Stimulated activated memory B cell treated with anti-CD40 and anti-IgM and Interleukin-4, amounts not matched to agents 10 μg/mL and 1 μg/mL and 100 μg/mL, for 72 hours (primary cell): ENCODE data around the gene GINS1.
A peak's percentile ranks its signal among the peaks of the same experiment; 100 is the strongest.

Experiments used
- ATAC-seq: fragments of 150-1000 bp; cut with Tn5 transposase; 2 replicates; pipeline ENCODE4 v1.10.0; 2021
- H3K27ac Mint-ChIP-seq: one replicate; pipeline ENCODE4 v1.8.0; 2022; ENCODE audit warnings: mild to moderate bottlenecking, mixed read lengths
- H3K27me3 Mint-ChIP-seq: one replicate; pipeline ENCODE4 v1.8.0; 2022; ENCODE audit warnings: mixed read lengths
- H3K36me3 Mint-ChIP-seq: one replicate; pipeline ENCODE4 v1.8.0; 2022; ENCODE audit warnings: mixed read lengths
- H3K4me1 Mint-ChIP-seq: one replicate; pipeline ENCODE4 v1.8.0; 2022; ENCODE audit warnings: mixed read lengths
- H3K4me3 Mint-ChIP-seq: one replicate; pipeline ENCODE4 v1.8.0; 2022; ENCODE audit warnings: mild to moderate bottlenecking, moderate library complexity, mixed read lengths
- H3K9me3 Mint-ChIP-seq: one replicate; pipeline ENCODE4 v1.8.0; 2022; ENCODE audit warnings: mixed read lengths

GINS1 gene

DNA sequence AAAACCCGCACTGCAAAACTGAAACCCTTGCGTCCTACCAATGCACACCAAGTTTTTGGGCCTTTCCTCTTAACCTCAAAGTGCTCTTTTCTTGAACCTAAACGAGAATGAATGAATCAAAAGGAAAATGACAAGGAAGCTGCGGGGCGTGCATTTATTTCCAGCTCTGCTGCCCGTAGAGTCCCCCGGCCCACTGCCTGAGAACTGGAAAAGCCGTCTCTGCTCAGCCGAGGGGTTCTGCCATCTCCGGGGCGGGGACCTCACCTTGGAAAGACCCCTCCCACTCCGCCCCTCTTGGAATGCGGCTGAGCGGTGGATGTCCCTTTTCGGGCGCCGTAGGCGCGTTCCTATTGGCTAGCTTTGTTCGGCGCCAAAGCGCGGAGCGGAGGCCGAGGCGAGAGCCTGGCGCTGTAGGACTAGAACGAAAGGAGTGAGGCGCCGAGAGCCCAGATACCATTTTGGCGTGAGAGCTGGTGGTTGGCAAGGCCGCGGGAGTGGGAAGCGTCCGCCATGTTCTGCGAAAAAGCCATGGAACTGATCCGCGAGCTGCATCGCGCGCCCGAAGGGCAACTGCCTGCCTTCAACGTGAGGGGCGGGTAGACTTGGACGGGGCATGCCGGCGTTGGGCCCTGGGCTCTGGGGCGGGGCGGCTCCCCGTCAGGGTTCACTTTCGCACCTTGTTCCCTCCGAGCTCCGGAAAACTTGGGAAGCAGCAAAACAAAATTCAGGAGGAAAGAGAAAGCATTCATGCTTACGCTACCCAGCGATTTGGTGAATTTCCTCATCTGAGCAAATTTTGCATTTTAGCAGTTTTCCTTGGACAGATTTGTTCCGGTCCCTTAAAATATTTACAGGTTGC lies at the start of gene GINS1:
Gene GINS1 (plus strand): TSS at position 363 of the 859 bp plus-strand sequence. CDS start 148 bp downstream, at position 511.
- H3K9me3 Mint-ChIP-seq, result peaks cover 11% of the 10 kb centered on the region
- peaks cover 17% of the 10 kb centered on the region for H3K4me1 Mint-ChIP-seq
- peaks cover 8% of the 10 kb centered on the region for H3K36me3 Mint-ChIP-seq
- ATAC-seq, result peak; percentile 93
- H3K4me3 Mint-ChIP-seq, result peak within 1 kb of the TSS; percentile 84
- peak within 1 kb of the TSS; percentile 78 for H3K27ac Mint-ChIP-seq
- no peaks in the 10 kb centered on the region for H3K27me3 Mint-ChIP-seq

DNA sequence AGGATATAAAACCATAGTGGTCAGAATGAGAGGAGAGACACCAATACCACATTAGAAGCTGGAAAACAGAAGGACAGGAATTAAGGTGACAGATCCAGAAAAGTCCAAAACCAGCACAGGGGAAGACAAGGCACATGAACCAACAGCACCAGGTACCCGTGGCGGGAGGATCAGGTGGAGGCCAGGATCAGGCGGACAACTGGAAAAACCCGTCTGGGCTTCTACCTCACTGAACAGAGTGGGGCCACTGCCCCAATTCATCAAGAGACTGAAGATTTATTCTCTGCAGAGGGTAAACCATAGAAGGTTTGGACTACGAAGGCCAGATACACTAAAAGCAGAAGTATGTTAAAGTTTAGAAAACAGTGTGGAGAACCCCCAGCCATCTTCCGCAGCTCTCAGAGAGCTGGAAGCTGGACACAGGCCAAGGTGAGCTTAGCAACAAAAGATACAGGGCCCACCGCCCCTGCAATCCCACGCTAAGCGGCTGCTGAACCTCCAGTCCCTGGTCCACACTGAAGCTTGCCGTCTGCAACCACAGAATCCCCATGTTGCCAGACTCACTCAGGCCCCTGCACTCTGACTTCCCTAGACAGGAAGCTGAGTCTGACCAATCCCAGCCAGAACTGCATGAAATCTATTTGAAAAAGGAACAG lies 46.7 kb upstream of the GINS1 start:
- Mint-ChIP-seq H3K27ac (peak overlapping the region; percentile 71), H3K9me3 (no peaks in the 10 kb centered on the region), H3K4me1 (peaks cover 46% of the 10 kb centered on the region), H3K27me3 (no peaks in the 10 kb centered on the region), H3K4me3 (no peak overlapping the region), H3K36me3 (peaks cover 8% of the 10 kb centered on the region)
- ATAC-seq, result peak; percentile 73

DNA sequence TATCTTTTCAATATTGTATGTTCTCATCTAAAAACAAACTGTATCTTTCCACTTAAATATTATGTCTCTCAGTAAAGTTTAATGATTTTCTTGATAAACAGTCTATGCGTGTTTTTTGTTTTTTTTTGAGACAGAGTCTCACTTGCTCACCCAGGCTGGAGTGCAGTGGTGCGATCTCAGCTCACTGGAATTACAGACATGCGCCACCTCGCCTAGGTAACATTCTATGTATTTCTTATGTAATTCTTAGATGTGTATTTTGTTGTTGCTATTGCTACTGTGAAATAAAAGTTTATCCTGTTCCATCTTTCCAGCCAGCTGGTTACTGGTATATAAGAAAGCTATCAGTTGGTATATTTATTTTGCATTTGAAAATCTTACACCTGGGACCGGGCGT lies 46.2 kb upstream of the GINS1 start:
- ATAC-seq, result no peak
- Mint-ChIP-seq H3K27me3 (no peaks in the 10 kb centered on the region), H3K9me3 (no peaks in the 10 kb centered on the region), H3K36me3 (peaks cover 8% of the 10 kb centered on the region), H3K4me1 (peaks cover 41% of the 10 kb centered on the region), H3K4me3 (no peak overlapping the region), H3K27ac (peak overlapping the region; percentile 71)

DNA sequence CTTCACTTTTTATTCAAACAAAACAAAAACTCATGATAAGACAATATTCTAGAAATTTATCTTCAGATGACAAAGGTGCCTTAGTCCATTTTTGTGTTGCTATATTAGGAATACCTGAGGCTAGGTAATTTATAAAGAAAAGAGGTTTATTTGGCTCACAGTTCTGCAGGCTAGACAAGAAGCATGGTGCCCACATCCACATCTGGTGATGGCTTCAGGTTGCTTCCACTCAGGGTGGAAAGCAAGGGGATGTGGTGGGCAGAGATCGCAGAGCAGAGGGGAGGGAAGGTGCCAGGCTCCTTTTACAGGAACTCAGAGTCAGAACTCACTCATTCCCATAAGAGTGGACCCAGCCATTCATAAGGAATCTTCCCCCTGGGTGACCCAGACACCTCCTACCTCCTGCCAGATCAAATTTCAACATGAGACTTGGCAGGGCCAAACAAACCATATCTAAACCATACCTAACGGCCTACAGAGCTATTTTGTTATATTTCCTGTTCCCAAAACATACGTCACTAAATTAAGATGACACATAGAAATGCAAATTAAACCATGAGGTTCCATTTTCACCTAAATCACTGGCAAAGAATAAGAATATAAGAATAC lies 43.2 kb upstream of the GINS1 start:
- Mint-ChIP-seq H3K27me3 (no peaks in the 10 kb centered on the region), H3K9me3 (no peaks in the 10 kb centered on the region), H3K27ac (no peak overlapping the region), H3K4me1 (peaks cover 19% of the 10 kb centered on the region), H3K36me3 (peaks cover 21% of the 10 kb centered on the region), H3K4me3 (no peak overlapping the region)
- no peak for ATAC-seq

- Mint-ChIP-seq H3K4me3 (no peak overlapping the region), H3K27ac (no peak overlapping the region)
These were observed 42.4 kb upstream of the GINS1 start for GRCh38 chr20:25364879-25365699.

DNA sequence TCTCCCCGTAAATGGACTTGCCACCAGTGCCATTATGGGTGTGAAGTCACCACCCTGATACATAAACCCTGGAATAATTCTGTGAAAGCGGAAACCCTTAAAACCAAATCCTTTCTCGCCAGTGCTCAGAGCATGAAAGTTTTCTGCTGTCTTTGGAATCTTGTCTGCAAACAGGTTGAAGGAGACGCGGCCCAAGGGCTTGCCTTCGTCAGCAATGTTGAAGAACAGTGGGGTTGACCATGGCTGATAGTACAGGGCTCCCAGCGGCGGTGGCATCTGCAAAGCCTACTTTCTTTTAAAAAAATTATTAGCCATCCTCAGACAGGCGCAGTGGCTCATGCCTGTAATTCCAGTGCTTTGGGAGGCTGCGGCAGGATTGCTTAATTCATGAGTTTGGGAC lies 38.9 kb upstream of the GINS1 start:
- no peak for ATAC-seq
- peaks cover 25% of the 10 kb centered on the region for H3K4me1 Mint-ChIP-seq

More at GRCh38 chr20:25364879-25365699, 42.4 kb upstream of the GINS1 start:
- peaks cover 20% of the 10 kb centered on the region for H3K4me1 Mint-ChIP-seq
- ATAC-seq, result no peak
- peaks cover 21% of the 10 kb centered on the region for H3K36me3 Mint-ChIP-seq
- H3K9me3 Mint-ChIP-seq, result no peaks in the 10 kb centered on the region
- H3K27me3 Mint-ChIP-seq, result no peaks in the 10 kb centered on the region

GRCh38 chr20:25368976-25369375 lies 38.5 kb upstream of the GINS1 start:
- H3K4me3 Mint-ChIP-seq, result no peak overlapping the region
- peaks cover 30% of the 10 kb centered on the region for H3K36me3 Mint-ChIP-seq
- H3K4me1 Mint-ChIP-seq, result peaks cover 25% of the 10 kb centered on the region
- H3K27ac Mint-ChIP-seq, result no peak overlapping the region
- no peaks in the 10 kb centered on the region for H3K27me3 Mint-ChIP-seq
- ATAC-seq, result no peak
- no peaks in the 10 kb centered on the region for H3K9me3 Mint-ChIP-seq

More for the DNA sequence above, 38.9 kb upstream of the GINS1 start:
- H3K36me3 Mint-ChIP-seq, result peaks cover 27% of the 10 kb centered on the region
- H3K4me3 Mint-ChIP-seq, result no peak overlapping the region
- no peak overlapping the region for H3K27ac Mint-ChIP-seq
- no peaks in the 10 kb centered on the region for H3K9me3 Mint-ChIP-seq
- no peaks in the 10 kb centered on the region for H3K27me3 Mint-ChIP-seq

GRCh38 chr20:25369529-25369928 lies 37.9 kb upstream of the GINS1 start:
- no peak for ATAC-seq
- no peaks in the 10 kb centered on the region for H3K27me3 Mint-ChIP-seq
- no peaks in the 10 kb centered on the region for H3K9me3 Mint-ChIP-seq
- peaks cover 30% of the 10 kb centered on the region for H3K36me3 Mint-ChIP-seq
- H3K27ac Mint-ChIP-seq, result no peak overlapping the region
- H3K4me1 Mint-ChIP-seq, result peaks cover 25% of the 10 kb centered on the region
- H3K4me3 Mint-ChIP-seq, result no peak overlapping the region

- Mint-ChIP-seq H3K4me1 (peaks cover 27% of the 10 kb centered on the region), H3K27me3 (no peaks in the 10 kb centered on the region), H3K27ac (no peak overlapping the region), H3K4me3 (no peak overlapping the region), H3K36me3 (peaks cover 33% of the 10 kb centered on the region), H3K9me3 (no peaks in the 10 kb centered on the region)
- no peak for ATAC-seq
These were observed 37.5 kb upstream of the GINS1 start for GRCh38 chr20:25369971-25370370.

DNA sequence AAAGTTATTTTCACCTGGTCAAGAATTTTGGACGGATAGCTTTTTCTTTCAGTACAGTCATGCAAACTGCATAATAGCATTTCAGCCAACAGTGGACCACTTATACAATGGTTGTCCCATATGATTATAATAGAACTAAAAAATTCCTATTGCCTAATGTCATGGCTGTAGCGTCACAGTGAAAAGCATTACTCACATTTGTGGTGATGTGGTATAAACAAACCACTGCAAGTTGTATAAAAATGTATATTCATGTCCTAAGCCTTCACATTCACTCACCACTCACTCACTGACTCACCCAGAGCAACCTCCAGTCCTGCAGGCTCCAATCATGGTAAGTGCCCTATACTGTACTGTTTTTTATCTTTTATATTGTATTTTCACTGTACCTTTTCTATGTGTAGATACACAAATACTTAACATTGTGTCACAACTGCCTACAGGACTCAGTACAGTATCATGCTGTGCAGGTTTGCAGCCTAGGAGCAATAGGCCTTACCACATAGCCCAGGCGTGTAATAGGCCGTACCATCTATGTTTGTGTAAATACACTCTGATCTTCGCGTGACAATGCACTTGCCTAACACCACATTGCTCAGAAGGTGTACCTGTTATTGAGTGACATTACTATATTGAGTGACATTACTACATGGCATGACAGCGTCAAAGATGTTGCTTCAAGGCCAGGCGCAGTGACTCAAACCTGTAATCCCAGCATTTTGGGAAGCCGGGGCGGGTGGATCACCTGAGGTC lies 34.7 kb upstream of the GINS1 start:
- Mint-ChIP-seq H3K9me3 (no peaks in the 10 kb centered on the region), H3K27ac (no peak overlapping the region), H3K4me3 (no peak overlapping the region), H3K27me3 (no peaks in the 10 kb centered on the region), H3K4me1 (peaks cover 36% of the 10 kb centered on the region), H3K36me3 (peaks cover 21% of the 10 kb centered on the region)
- ATAC-seq, result no peak

GRCh38 chr20:25374842-25375241 lies 32.6 kb upstream of the GINS1 start:
- no peaks in the 10 kb centered on the region for H3K27me3 Mint-ChIP-seq
- peaks cover 21% of the 10 kb centered on the region for H3K36me3 Mint-ChIP-seq
- no peaks in the 10 kb centered on the region for H3K9me3 Mint-ChIP-seq
- H3K27ac Mint-ChIP-seq, result peak overlapping the region; percentile 21
- H3K4me1 Mint-ChIP-seq, result peaks cover 53% of the 10 kb centered on the region
- no peak overlapping the region for H3K4me3 Mint-ChIP-seq
- no peak for ATAC-seq

DNA sequence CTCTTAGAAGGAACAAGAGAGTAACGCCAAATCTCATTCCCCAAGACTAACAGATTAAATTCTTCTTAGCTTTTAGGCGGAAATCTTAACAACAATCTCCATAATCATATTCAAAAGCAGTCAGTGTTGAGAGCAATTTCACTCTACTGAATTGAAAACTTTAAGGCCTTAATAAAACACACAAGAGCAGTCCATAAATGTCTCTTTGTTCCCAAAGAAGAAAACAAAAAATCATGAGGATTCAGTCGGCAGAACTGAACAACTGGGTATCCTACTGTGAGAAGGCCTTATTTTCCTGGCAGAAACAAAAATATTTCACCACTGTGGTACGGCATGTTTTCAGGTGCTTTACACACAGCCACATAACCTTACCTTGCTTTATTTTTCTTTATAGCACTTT lies 31.2 kb upstream of the GINS1 start:
- Mint-ChIP-seq H3K27me3 (no peaks in the 10 kb centered on the region), H3K4me3 (no peak overlapping the region), H3K9me3 (no peaks in the 10 kb centered on the region), H3K4me1 (peaks cover 54% of the 10 kb centered on the region), H3K36me3 (peaks cover 30% of the 10 kb centered on the region), H3K27ac (no peak overlapping the region)
- ATAC-seq, result no peak

- Mint-ChIP-seq H3K36me3 (peaks cover 33% of the 10 kb centered on the region), H3K27ac (no peak overlapping the region), H3K4me3 (no peak overlapping the region), H3K27me3 (no peaks in the 10 kb centered on the region), H3K4me1 (peaks cover 54% of the 10 kb centered on the region), H3K9me3 (no peaks in the 10 kb centered on the region)
- no peak for ATAC-seq
These were observed 30.6 kb upstream of the GINS1 start for GRCh38 chr20:25376886-25377285.

DNA sequence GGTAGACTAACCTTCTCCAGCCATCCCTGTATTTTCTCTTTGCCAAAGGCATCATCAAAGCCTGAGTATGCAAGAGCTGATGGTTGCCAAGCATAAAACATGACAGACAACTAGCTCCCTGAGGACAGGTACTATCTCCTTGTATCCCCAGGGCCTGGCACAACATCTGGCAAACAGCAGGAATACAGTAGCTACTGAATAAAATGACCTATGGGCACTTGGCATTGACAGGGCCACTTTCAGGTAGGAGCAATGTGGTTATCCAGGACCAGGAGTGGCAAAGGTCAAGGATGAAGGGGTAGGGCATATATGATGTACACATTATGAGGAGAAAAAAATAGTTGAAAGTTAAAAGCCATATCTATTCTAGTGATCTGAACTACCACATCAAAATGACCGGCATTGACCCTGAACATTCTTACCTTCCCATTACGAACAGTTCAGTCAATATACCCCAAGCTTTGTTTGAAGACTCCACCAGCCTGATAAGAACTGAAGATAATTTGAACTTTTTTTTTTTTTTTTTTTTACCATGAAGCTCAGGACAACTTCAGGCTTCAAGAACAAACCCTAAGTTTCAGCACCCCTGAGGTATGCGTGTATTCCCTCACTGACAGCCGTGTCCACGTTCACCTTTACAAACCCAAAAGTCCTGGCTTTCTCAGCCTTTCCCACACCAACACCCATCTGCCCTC lies 29.1 kb upstream of the GINS1 start:
- Mint-ChIP-seq H3K9me3 (no peaks in the 10 kb centered on the region), H3K27me3 (no peaks in the 10 kb centered on the region), H3K36me3 (peaks cover 39% of the 10 kb centered on the region), H3K4me3 (no peak overlapping the region), H3K4me1 (peaks cover 57% of the 10 kb centered on the region), H3K27ac (peak overlapping the region; percentile 69)
- no peak for ATAC-seq
